ENCODE results near the gene COA7.

GRCh38 chr1:52668711-52669110 lies 29.4 kb downstream of the COA7 start:
- TF ChIP-seq CTCF (IDR thresholded peaks at IDR 0.05 in 4 of 5, conservative IDR thresholded peaks at IDR 0.05 in 1 of 5) (no peak), POLR2A (IDR thresholded peaks at IDR 0.05) (no peak)

All from gastrocnemius medialis (tissue), 4 donors.